Neural progenitor cell (in vitro differentiated cells): ENCODE measurements around the gene NCKAP1.

Experiments
- EZH2 ChIP-seq: fragments of 200-600 bp; sonication (generic); IDR thresholded peaks from 2 replicates; pipeline ENCODE4 v1.6.1; 2017; ENCODE audit warnings: antibody characterized with exemption, mild to moderate bottlenecking, moderate library complexity
- EZH2phosphoT487 ChIP-seq: fragments of 200-600 bp; sonication (generic); IDR thresholded peaks from 2 replicates; pipeline ENCODE4 v1.6.1; 2017; ENCODE audit warnings: antibody characterized with exemption

- TF ChIP-seq EZH2phosphoT487 (no peak), EZH2 (no peak)
These were observed 60.8 kb downstream of the NCKAP1 start for GRCh38 chr2:182977463-182977862.
